OCI-LY3 (cell line): Measurements from ENCODE around the gene MYLK.

Experiments used
- H2AFZ ChIP-seq: fragments of 200-600, 300-600 bp; shearing (Covaris generic); 2 replicates; pipeline ENCODE4 v1.6.0; 2014; ENCODE audit warnings: antibody characterized with exemption, low read depth, low read length
- H3K27ac ChIP-seq: fragments of 200-600, 300-600 bp; sonication (generic); 2 replicates; pipeline ENCODE4 v1.5.1; 2014; ENCODE audit warnings: mild to moderate bottlenecking, low read length, moderate library complexity, mixed read lengths
- H3K27me3 ChIP-seq: fragments of 200-600, 300-600 bp; sonication (generic); 2 replicates; pipeline ENCODE4 v1.6.1; 2014; ENCODE audit warnings: low read depth, low read length, mixed read lengths
- H3K36me3 ChIP-seq: fragments of 200-600, 300-600 bp; sonication (generic); replicated peaks from 2 replicates; pipeline ENCODE3; 2014; ENCODE audit warnings: low read depth, low read length, mixed read lengths
- H3K4me1 ChIP-seq: fragments of 300-600, 200-600 bp; sonication (generic); 2 replicates; pipeline ENCODE4 v1.6.1; 2014; ENCODE audit warnings: low read length, mixed read lengths
- H3K4me2 ChIP-seq: fragments of 200-600, 300-600 bp; sonication (generic); 2 replicates; pipeline ENCODE4 v1.6.1; 2014; ENCODE audit warnings: low read length, mixed read lengths
- H3K4me3 ChIP-seq: fragments of 300-600, 200-600 bp; sonication (generic); 2 replicates; pipeline ENCODE4 v1.5.1; 2014; ENCODE audit warnings: antibody characterized with exemption, mild to moderate bottlenecking, low read length, moderate library complexity
- H3K79me2 ChIP-seq: fragments of 300-600, 200-600 bp; shearing (Covaris generic); 2 replicates; pipeline ENCODE4 v1.6.1; 2014; ENCODE audit warnings: mild to moderate bottlenecking, low read length, mixed read lengths
- H3K9ac ChIP-seq: fragments of 300-600, 200-600 bp; shearing (Covaris generic); 2 replicates; pipeline ENCODE4 v1.6.0; 2014; ENCODE audit warnings: mild to moderate bottlenecking, low read length, moderate library complexity
- H3K9me3 ChIP-seq: fragments of 200-600, 300-600 bp; shearing (Covaris generic); 2 replicates; pipeline ENCODE4 v1.6.1; 2014; ENCODE audit warnings: low read length, mixed read lengths; ENCODE audit not compliant: insufficient read depth
- H4K20me1 ChIP-seq: fragments of 200-600, 300-600 bp; sonication (generic); 2 replicates; pipeline ENCODE4 v1.6.1; 2016; ENCODE audit warnings: low read length, mixed read lengths; ENCODE audit not compliant: insufficient read depth
- EZH2phosphoT487 ChIP-seq: fragments of 200-600 bp; shearing (Covaris generic); IDR thresholded peaks from 2 replicates; pipeline ENCODE4 v1.6.1; 2018; ENCODE audit warnings: antibody characterized with exemption, mixed run types, low read depth
- TF ChIP-seq, protein P1 (sequence below): fragments of 200-600, 300-600 bp; sonication (generic); IDR thresholded peaks from 2 replicates; pipeline ENCODE4 v1.5.1; 2014; ENCODE audit warnings: antibody characterized with exemption, low read length, low read depth

MYLK gene

DNA sequence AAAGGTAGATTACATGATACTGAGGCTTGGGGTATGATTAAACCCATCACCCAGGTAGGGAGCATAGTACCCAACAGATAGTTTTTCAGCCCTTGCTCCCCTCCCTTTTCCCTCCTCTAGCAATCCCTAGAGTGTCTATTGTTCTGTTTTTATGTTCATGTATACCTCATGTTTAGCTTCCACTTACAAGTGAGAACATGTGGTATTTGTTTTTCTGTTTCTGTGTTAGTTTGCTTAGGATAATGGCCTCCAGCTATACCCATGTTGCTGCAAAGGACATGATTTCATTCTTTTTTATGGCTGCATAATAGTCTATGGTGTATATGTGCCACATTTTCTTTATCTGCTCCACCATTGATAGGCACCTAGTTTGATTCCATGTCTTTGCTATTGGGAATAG lies 82.7 kb downstream of the MYLK start:
- no peaks in the 10 kb centered on the region for H3K36me3 ChIP-seq
- H3K9ac ChIP-seq, result no peak overlapping the region
- no peaks in the 10 kb centered on the region for H3K4me1 ChIP-seq
- H3K4me3 ChIP-seq, result no peak overlapping the region
- TF ChIP-seq, protein P1, sequence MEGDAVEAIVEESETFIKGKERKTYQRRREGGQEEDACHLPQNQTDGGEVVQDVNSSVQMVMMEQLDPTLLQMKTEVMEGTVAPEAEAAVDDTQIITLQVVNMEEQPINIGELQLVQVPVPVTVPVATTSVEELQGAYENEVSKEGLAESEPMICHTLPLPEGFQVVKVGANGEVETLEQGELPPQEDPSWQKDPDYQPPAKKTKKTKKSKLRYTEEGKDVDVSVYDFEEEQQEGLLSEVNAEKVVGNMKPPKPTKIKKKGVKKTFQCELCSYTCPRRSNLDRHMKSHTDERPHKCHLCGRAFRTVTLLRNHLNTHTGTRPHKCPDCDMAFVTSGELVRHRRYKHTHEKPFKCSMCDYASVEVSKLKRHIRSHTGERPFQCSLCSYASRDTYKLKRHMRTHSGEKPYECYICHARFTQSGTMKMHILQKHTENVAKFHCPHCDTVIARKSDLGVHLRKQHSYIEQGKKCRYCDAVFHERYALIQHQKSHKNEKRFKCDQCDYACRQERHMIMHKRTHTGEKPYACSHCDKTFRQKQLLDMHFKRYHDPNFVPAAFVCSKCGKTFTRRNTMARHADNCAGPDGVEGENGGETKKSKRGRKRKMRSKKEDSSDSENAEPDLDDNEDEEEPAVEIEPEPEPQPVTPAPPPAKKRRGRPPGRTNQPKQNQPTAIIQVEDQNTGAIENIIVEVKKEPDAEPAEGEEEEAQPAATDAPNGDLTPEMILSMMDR, result no peak
- TF ChIP-seq EZH2phosphoT487, result no peak
- no peak overlapping the region for H2AFZ ChIP-seq
- H3K27ac ChIP-seq, result no peak overlapping the region
- H3K79me2 ChIP-seq, result no peaks in the 10 kb centered on the region
- no peaks in the 10 kb centered on the region for H3K9me3 ChIP-seq
- no peaks in the 10 kb centered on the region for H4K20me1 ChIP-seq
- no peak overlapping the region for H3K4me2 ChIP-seq
- peaks cover 14% of the 10 kb centered on the region; the same call in 1 of the 2 replicates for H3K27me3 ChIP-seq

DNA sequence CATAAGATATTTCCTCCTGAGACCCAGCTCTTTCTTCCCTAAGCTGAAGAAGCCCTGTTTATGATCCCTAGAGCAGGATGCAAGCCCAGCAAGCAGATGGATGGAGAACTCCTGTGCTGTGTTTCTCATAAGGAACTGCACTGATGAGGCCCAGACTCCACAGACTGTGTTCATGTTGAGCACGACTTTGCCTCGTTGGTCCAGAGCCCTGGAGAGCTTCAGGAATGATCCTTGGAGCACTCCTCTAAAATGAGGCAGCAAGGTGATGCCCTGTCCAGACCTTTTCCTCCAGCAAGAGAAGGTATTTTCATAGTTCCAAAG lies 83.8 kb downstream of the MYLK start:
- TF ChIP-seq, protein P1, result no peak
- TF ChIP-seq EZH2phosphoT487, result no peak
- Histone ChIP-seq H3K27me3 (peaks cover 21% of the 10 kb centered on the region), H3K27ac (no peak overlapping the region), H3K79me2 (no peaks in the 10 kb centered on the region), H4K20me1 (no peaks in the 10 kb centered on the region), H3K4me3 (no peak overlapping the region), H3K9ac (no peak overlapping the region), H3K9me3 (no peaks in the 10 kb centered on the region), H3K36me3 (no peaks in the 10 kb centered on the region), H3K4me1 (no peaks in the 10 kb centered on the region), H2AFZ (no peak overlapping the region), H3K4me2 (no peak overlapping the region)

DNA sequence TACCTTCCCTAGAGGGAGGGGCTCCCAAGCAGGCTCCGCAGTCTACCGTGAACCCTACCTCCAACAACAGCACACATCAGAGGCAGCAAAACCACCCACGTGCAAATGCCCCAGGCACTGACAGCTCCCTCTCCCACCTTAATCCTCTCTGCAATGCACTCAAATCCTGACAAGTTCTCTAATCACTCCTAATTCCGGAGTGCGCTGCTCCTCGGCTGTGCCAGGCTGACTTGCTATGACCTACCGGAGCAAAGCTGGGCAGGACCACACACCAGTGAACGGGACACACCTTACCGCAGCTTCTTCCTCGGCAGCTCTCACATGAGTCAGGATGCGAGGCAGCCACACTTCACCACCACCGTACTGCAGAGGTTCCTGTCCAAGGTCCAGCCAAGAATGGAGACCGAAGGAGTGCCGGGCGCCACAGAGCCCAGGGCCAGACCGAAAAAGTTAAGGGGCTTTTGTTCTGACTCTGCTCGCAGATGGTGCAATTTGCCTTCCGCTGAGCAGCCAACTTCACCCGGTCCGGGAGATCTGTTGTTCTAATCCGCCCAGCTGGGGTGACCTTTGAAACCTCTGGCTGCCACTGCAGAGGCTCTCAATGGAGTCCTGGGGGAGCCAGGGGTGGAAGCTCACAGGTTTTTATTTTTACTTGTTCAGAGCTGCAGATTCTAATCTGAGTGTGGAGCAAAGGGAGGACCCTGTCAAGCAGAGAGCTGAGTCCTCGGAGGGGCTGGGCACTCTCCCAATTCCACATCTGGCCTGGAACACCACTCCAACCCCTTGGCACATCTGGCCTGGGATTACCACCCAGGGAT lies 84.4 kb downstream of the MYLK start:
- no peak overlapping the region for H3K4me2 ChIP-seq
- H3K4me3 ChIP-seq, result no peak overlapping the region
- no peak overlapping the region for H2AFZ ChIP-seq
- no peak overlapping the region for H3K27ac ChIP-seq
- H3K9me3 ChIP-seq, result no peaks in the 10 kb centered on the region
- no peak overlapping the region for H3K9ac ChIP-seq
- no peaks in the 10 kb centered on the region for H3K79me2 ChIP-seq
- no peaks in the 10 kb centered on the region for H3K36me3 ChIP-seq
- H3K27me3 ChIP-seq, result peaks cover 24% of the 10 kb centered on the region
- no peaks in the 10 kb centered on the region for H4K20me1 ChIP-seq
- H3K4me1 ChIP-seq, result no peaks in the 10 kb centered on the region
- no peak for TF ChIP-seq EZH2phosphoT487

DNA sequence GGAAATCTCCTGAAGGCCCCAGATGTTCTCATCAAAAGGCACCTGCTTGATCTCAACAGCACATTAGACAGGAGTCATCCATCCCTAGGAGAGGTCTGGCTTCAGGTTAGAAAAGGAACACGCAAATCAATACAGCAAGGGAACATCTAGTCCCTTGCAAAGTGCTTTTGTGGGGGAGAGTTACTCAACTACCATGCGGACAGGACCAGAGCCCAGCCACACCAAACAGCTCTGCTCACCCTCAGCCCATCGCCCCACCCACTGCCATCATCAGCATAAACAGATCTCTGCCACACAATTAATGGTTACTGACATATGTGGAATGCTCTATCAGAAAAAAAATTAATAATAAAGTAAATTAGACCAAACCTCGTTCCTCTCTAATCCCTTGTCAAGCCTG lies 85.6 kb downstream of the MYLK start:
- H3K27ac ChIP-seq, result no peak overlapping the region
- peaks cover 22% of the 10 kb centered on the region for H3K27me3 ChIP-seq
- H3K9ac ChIP-seq, result no peak overlapping the region
- H3K36me3 ChIP-seq, result no peaks in the 10 kb centered on the region
- no peak overlapping the region for H2AFZ ChIP-seq
- no peaks in the 10 kb centered on the region for H3K79me2 ChIP-seq
- no peak overlapping the region for H3K4me2 ChIP-seq
- H3K4me3 ChIP-seq, result no peak overlapping the region
- H3K9me3 ChIP-seq, result no peaks in the 10 kb centered on the region
- H3K4me1 ChIP-seq, result no peaks in the 10 kb centered on the region
- H4K20me1 ChIP-seq, result no peaks in the 10 kb centered on the region
- TF ChIP-seq EZH2phosphoT487, result no peak
- TF ChIP-seq, protein P1, result no peak
